ENCODE results near the gene IGF1R.

The IGF1R gene

GRCh38 chr15:98673133-98673532 lies 24.8 kb downstream of the IGF1R start:
- DNase-seq: no peak

- no peak for DNase-seq
Observed at GRCh38 chr15:98674336-98674735, 26.0 kb downstream of the IGF1R start.

GRCh38 chr15:98676586-98677270 lies 28.4 kb downstream of the IGF1R start:
- DNase-seq: no peak

GRCh38 chr15:98677345-98678059 lies 29.2 kb downstream of the IGF1R start:
- no peak for DNase-seq

GRCh38 chr15:98678484-98678883 lies 30.1 kb downstream of the IGF1R start:
- DNase-seq: no peak

GRCh38 chr15:98681061-98681460 lies 32.7 kb downstream of the IGF1R start:
- no peak for DNase-seq

- DNase-seq: no peak
Observed at GRCh38 chr15:98682992-98683701, 34.8 kb downstream of the IGF1R start.

GRCh38 chr15:98683831-98684230 lies 35.5 kb downstream of the IGF1R start:
- no peak for DNase-seq

GRCh38 chr15:98684436-98684835 lies 36.1 kb downstream of the IGF1R start:
- DNase-seq: no peak

- DNase-seq: no peak
Observed at GRCh38 chr15:98684995-98685525, 36.7 kb downstream of the IGF1R start.

GRCh38 chr15:98686983-98687382 lies 38.6 kb downstream of the IGF1R start:
- DNase-seq: no peak

GRCh38 chr15:98689431-98689861 lies 41.1 kb downstream of the IGF1R start:
- no peak for DNase-seq

GRCh38 chr15:98690272-98690950 lies 42.1 kb downstream of the IGF1R start:
- DNase-seq: no peak

GRCh38 chr15:98692213-98692612 lies 43.9 kb downstream of the IGF1R start:
- no peak for DNase-seq

GRCh38 chr15:98694161-98694560 lies 45.8 kb downstream of the IGF1R start:
- no peak for DNase-seq

- DNase-seq: no peak
Observed at GRCh38 chr15:98698792-98699191, 50.5 kb downstream of the IGF1R start.

- no peak for DNase-seq
Observed at GRCh38 chr15:98699591-98700424, 51.5 kb downstream of the IGF1R start.

- no peak for DNase-seq
Observed at GRCh38 chr15:98700519-98700918, 52.2 kb downstream of the IGF1R start.

- no peak for DNase-seq
Observed at GRCh38 chr15:98703126-98703685, 54.9 kb downstream of the IGF1R start.

GRCh38 chr15:98705070-98705469 lies 56.7 kb downstream of the IGF1R start:
- DNase-seq: no peak

GRCh38 chr15:98706387-98706786 lies 58.0 kb downstream of the IGF1R start:
- DNase-seq: no peak

GRCh38 chr15:98706986-98707385 lies 58.6 kb downstream of the IGF1R start:
- DNase-seq: no peak
